ENCODE data around the gene TAF11.
"Not testable (repeated sequence)": the region's sequence is repeated elsewhere in the genome, so short reads cannot be mapped to it uniquely, and the experiment has no call there.

TAF11 gene, protein sequence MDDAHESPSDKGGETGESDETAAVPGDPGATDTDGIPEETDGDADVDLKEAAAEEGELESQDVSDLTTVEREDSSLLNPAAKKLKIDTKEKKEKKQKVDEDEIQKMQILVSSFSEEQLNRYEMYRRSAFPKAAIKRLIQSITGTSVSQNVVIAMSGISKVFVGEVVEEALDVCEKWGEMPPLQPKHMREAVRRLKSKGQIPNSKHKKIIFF

GRCh38 chr6:34887753-34888513, at the start of gene TAF11:
Gene TAF11 (minus strand): TSS chr6:34888042. CDS start chr6:34887957, 85 bp downstream.
- no peak for FAIRE-seq
- no peak for TF ChIP-seq CTCF (IDR thresholded peaks at IDR 0.05; ENCODE audit: insufficient read depth, missing control alignments)
- peak; percentile 75 for DNase-seq (ENCODE audit: insufficient read length, low spot score)

GRCh38 chr6:34934516-34934915, 46.7 kb upstream of the TAF11 start:
- TF ChIP-seq CTCF (IDR thresholded peaks at IDR 0.05; ENCODE audit: insufficient read depth, missing control alignments): no peak
- no peak for DNase-seq (ENCODE audit: insufficient read length, low spot score)
- FAIRE-seq: no peak

DNA sequence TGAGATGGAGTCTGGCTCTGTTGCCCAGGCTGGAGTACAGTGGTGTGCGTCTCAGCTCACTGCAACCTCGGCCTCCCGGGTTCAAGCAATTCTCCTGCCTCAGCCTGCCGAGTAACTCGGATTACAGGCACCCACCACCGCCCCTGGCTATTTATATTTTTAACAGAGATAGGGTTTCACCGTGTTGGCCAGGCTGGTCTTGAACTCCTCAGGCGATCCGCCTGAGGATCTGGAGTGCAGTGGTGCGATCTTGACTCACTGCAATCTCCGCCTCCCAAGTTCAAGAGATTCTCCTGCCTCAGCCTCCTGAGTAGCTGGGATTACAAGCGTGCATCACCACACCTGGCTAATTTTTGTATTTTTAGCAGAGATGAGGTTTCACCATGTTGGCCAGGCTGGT, 44.4 kb upstream of the TAF11 start:
- FAIRE-seq: not testable (repeated sequence)

DNA sequence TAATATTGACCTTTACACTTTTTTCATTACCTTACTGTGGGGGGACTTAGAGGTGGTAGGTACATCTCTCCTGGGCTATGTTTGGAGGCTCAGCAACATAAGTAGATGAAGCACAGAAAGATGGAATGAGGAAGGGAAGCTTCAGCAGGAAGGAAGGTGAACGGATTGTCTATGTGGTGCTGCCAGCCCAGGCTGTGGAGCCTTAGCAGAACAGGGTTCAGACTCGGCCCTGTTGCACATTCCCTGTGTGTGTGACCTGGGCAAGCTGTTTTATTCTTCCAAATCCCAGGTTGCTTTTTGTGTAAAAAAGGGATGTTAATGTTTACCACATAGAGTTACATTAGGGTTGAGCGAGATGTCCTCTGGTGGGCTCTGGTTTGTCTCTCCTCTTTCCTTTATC, 42.4 kb upstream of the TAF11 start:
- FAIRE-seq (no peak), DNase-seq (ENCODE audit: insufficient read length, low spot score) (no peak)
- no peak for TF ChIP-seq CTCF (IDR thresholded peaks at IDR 0.05; ENCODE audit: insufficient read depth, missing control alignments)

More for the DNA sequence above, 44.4 kb upstream of the TAF11 start:
- DNase-seq (ENCODE audit: insufficient read length, low spot score): not testable (repeated sequence)

DNA sequence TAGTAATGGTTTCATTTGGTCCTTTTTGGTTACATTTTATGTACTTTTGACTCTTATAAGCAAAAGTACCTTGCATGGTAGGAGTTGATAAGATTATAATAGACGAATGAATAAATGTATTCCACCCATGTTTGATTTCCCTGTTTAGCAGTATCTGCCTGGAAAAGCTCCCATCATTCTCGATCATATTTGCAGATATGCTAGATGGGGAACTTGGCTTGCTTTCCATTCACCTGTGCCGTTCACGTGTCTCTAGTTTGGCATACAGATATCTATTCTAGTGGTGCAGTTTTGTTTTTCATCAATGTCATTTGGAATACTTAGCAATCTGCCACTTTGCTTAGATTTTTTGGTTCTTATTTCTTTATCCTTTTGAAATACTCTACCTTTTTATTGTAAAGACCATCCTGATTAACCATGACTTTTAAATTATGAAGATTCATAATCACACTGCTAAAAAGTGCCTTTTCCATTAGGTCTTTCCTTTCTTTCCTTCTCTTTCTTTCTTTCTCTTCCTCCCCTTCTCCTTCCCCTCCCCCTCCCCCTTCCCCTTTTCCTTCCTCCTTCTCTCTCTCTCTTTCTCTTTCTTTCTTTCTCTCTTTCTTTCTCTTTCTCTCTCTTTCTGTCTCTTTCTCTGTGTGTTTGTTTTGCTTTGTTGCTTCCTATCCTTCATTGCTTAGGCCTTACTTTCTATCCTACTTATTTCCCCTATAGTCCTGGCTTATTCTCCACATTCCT, 41.6 kb upstream of the TAF11 start:
- DNase-seq (ENCODE audit: insufficient read length, low spot score): no peak
- FAIRE-seq: no peak
- no peak for TF ChIP-seq CTCF (IDR thresholded peaks at IDR 0.05; ENCODE audit: insufficient read depth, missing control alignments)

GRCh38 chr6:34928695-34929094, 40.9 kb upstream of the TAF11 start:
- no peak for TF ChIP-seq CTCF (IDR thresholded peaks at IDR 0.05; ENCODE audit: insufficient read depth, missing control alignments)
- no peak for DNase-seq (ENCODE audit: insufficient read length, low spot score)
- no peak for FAIRE-seq

GRCh38 chr6:34928220-34928619, 40.4 kb upstream of the TAF11 start:
- no peak for FAIRE-seq
- DNase-seq (ENCODE audit: insufficient read length, low spot score): no peak
- TF ChIP-seq CTCF (IDR thresholded peaks at IDR 0.05; ENCODE audit: insufficient read depth, missing control alignments): no peak

All from D721Med (cell line).